Spleen (tissue), 11 donors: ENCODE measurements around the gene MAGI2. TPM values are rescaled to one million over a fixed set of nuclear protein-coding genes. Genes with fewer than 3 reads are reported as not detected.

Experiments
- DNase-seq: peaks from one replicate; pipeline ENCODE4 v3.0.0-alpha.2; 2020
- H3K27ac ChIP-seq, 8 donors: fragments of 200-600 bp; sonication (generic) in 7 of 8; 1 replicate in 4 of 8; 2 replicates in 4 of 8; pipeline versions ENCODE4 v1.5.0 to v1.8.0; 2016 to 2021; ENCODE audit warnings: inconsistent platforms in 4 of 8, mild to moderate bottlenecking in 4 of 8, moderate library complexity in 1 of 8
- H3K27me3 ChIP-seq, 7 donors: fragments of 200-600 bp; sonication (generic) in 6 of 7; replicated peaks in 1 of 7; 1 replicate in 4 of 7; 2 replicates in 3 of 7; pipeline versions ENCODE4 v1.5.0 to v1.8.0; 2016 to 2021; ENCODE audit warnings: inconsistent platforms in 3 of 7, mild to moderate bottlenecking in 1 of 7
- H3K36me3 ChIP-seq, 6 donors: fragments of 200-600 bp; sonication (generic) in 5 of 6; 1 replicate in 4 of 6; 2 replicates in 2 of 6; pipeline versions ENCODE4 v1.5.0 to v1.8.0; 2016 to 2021; ENCODE audit warnings: inconsistent platforms in 2 of 6
- H3K4me1 ChIP-seq, 6 donors: fragments of 200-600 bp; sonication (generic) in 5 of 6; 1 replicate in 3 of 6; 2 replicates in 3 of 6; pipeline versions ENCODE4 v1.5.0 to v1.8.0; 2016 to 2021; ENCODE audit warnings: inconsistent platforms in 3 of 6
- H3K4me3 ChIP-seq, 8 donors: fragments of 200-600 bp; sonication (generic) in 7 of 8; 1 replicate in 4 of 8; 2 replicates in 4 of 8; pipeline versions ENCODE4 v1.5.0 to v1.8.0; 2016 to 2021; ENCODE audit warnings: inconsistent platforms in 4 of 8, mild to moderate bottlenecking in 4 of 8, moderate library complexity in 2 of 8
- H3K9me3 ChIP-seq, 8 donors: fragments of 200-600 bp; sonication (generic) in 7 of 8; 1 replicate in 4 of 8; 2 replicates in 4 of 8; pipeline versions ENCODE4 v1.5.0 to v1.8.0; 2016 to 2021; ENCODE audit warnings: inconsistent platforms in 4 of 8
- CTCF ChIP-seq, 11 experiments: fragments of 200-600 bp in 7 of 11; fragments of 450-650 bp in 4 of 11; sonication (generic) in 4 of 11; IDR thresholded peaks in 8 of 11; conservative IDR thresholded peaks in 3 of 11; 1 replicate in 7 of 11; 2 replicates in 4 of 11; pipeline versions ENCODE4 v1.4.0 to v1.8.0; 2016 to 2021; ENCODE audit warnings: antibody characterized with exemption in 11 of 11, inconsistent platforms in 4 of 11, mild to moderate bottlenecking in 1 of 11
- POLR2A ChIP-seq, 3 donors: fragments of 450-650 bp; IDR thresholded peaks; one replicate each; pipeline ENCODE4 v1.5.1; 2017; ENCODE audit warnings: antibody characterized with exemption in 3 of 3, mild to moderate bottlenecking in 1 of 3
- POLR2AphosphoS5 ChIP-seq, 3 donors: sonication (generic); formaldehyde crosslinking; IDR thresholded peaks; one replicate each; pipeline ENCODE4 v1.5.1; 2017; ENCODE audit warnings: antibody characterized with exemption in 3 of 3
- WGBS, 5 donors: extraction: QIAGEN DNeasy Blood & Tissue Kit in 3 of 5; methylation state at CpG; one replicate each; pipeline versions ENCODE4 v1.1.5 to v1.1.7; 2013 to 2018; 5-methylcytosine and 5-hydroxymethylcytosine counted together
- intact Hi-C: fragments of 100-400 bp; cut with DNase I; formaldehyde crosslinking; loops from one replicate; pipeline ENCODE4 v1.15.0; 2023; ENCODE audit warnings: low total_unique reads
- polyA plus RNA-seq, 3 donors: library from polyadenylated mRNA; stranded (reverse); fragments of 200-250 nt; gene quantifications; one replicate each; pipeline ENCODE4 v1.2.1, GENCODE V29; 2013
- total RNA-seq, 7 donors: library from RNA; depleted of rRNA in 3 of 7; stranded (reverse); fragments of >200 nt in 3 of 7; fragmentation: NEBNext Ultra II Directional in 4 of 7; extraction: Animal tissue kit (Norgen Biotek cat#: 25700) in 4 of 7; gene quantifications; one replicate each; pipeline versions ENCODE4 v1.1.0 to v1.2.1, GENCODE V29; 2016 to 2021
- donor health status: healthy with polysubstance abuse.
- donor health status: DM: no; HTN: no; CAD: no; lungs with moderate emphysema.
- donor health status: DM: no; HTN: no; CAD: no.
- donor health status: Bipolar disorder and iron deficiency.
- donor health status: healthy.
- donor health status: DM: no; HTN: no; CAD: no.
- donor health status: DM: yes; HTN: yes; CAD: no.

Gene MAGI2
- total and polyA plus RNA-seq, 10 donors = 0.74 to 18.1 (median 11.1) TPM

GRCh38 chr7:77995717-77996116 lies 1457.8 kb downstream of the MAGI2 start:
- H3K4me3 ChIP-seq = no peak overlapping the region
- H3K4me1 ChIP-seq = no peaks in the 10 kb centered on the region
- no peak overlapping the region for H3K27ac ChIP-seq
- H3K36me3 ChIP-seq = no peaks in the 10 kb centered on the region
- H3K9me3 ChIP-seq = no peaks in the 10 kb centered on the region
- TF ChIP-seq POLR2AphosphoS5 (IDR thresholded peaks at IDR 0.05) = no peak
- no peak for TF ChIP-seq POLR2A (IDR thresholded peaks at IDR 0.05)
- no peak for TF ChIP-seq CTCF (IDR thresholded peaks at IDR 0.05 in 8 of 11, conservative IDR thresholded peaks at IDR 0.05 in 3 of 11)
- DNase-seq = no peak
- intact Hi-C loops = no loop called here
- 71 to 86% (median 83%) methylated on average over 6 of the region's 6 CpGs for WGBS, 5 donors
- H3K27me3 ChIP-seq = no peaks in the 10 kb centered on the region

- Histone ChIP-seq H3K27me3 (no peaks in the 10 kb centered on the region), H3K4me1 (no peaks in the 10 kb centered on the region), H3K27ac (no peak overlapping the region), H3K9me3 (no peaks in the 10 kb centered on the region), H3K4me3 (no peak overlapping the region), H3K36me3 (no peaks in the 10 kb centered on the region)
- intact Hi-C loops = no loop called here
- no peak for DNase-seq
- TF ChIP-seq POLR2AphosphoS5 (IDR thresholded peaks at IDR 0.05) (no peak), POLR2A (IDR thresholded peaks at IDR 0.05) (no peak), CTCF (IDR thresholded peaks at IDR 0.05 in 8 of 11, conservative IDR thresholded peaks at IDR 0.05 in 3 of 11) (no peak)
- 88 to 97% (median 95%) methylated on average over 3 of the region's 3 CpGs for WGBS, 5 donors
Observed at GRCh38 chr7:77993838-77994237, 1459.6 kb downstream of the MAGI2 start.

GRCh38 chr7:77991656-77992055 lies 1461.8 kb downstream of the MAGI2 start:
- DNase-seq = no peak
- 88 to 98% (median 95%) methylated on average over 4 of the region's 4 CpGs for WGBS, 5 donors
- H3K27ac ChIP-seq = no peak overlapping the region
- no peak overlapping the region for H3K4me3 ChIP-seq
- H3K27me3 ChIP-seq = no peaks in the 10 kb centered on the region
- intact Hi-C loops = no loop called here
- H3K36me3 ChIP-seq = no peaks in the 10 kb centered on the region
- no peaks in the 10 kb centered on the region for H3K4me1 ChIP-seq
- H3K9me3 ChIP-seq = no peaks in the 10 kb centered on the region
- TF ChIP-seq POLR2A (IDR thresholded peaks at IDR 0.05) = no peak

- H3K27me3 ChIP-seq = no peaks in the 10 kb centered on the region
- DNase-seq = no peak
- H3K4me1 ChIP-seq = no peaks in the 10 kb centered on the region
- H3K36me3 ChIP-seq = no peaks in the 10 kb centered on the region
- H3K27ac ChIP-seq = no peak overlapping the region
- H3K4me3 ChIP-seq = no peak overlapping the region
- intact Hi-C loops = no loop called here
- no peaks in the 10 kb centered on the region for H3K9me3 ChIP-seq
- TF ChIP-seq POLR2A (IDR thresholded peaks at IDR 0.05) (no peak), POLR2AphosphoS5 (IDR thresholded peaks at IDR 0.05) (no peak), CTCF (IDR thresholded peaks at IDR 0.05 in 8 of 11, conservative IDR thresholded peaks at IDR 0.05 in 3 of 11) (no peak)
- 77 to 83% (median 81%) methylated on average over 3 to 6 of the region's 6 CpGs for WGBS, 5 donors
Observed at GRCh38 chr7:77989981-77990566, 1463.4 kb downstream of the MAGI2 start.

GRCh38 chr7:77985974-77986339 lies 1467.5 kb downstream of the MAGI2 start:
- Histone ChIP-seq H3K27ac (peak overlapping the region in 5 of 8 donors; percentile 49 to 68 (median 53)), H3K9me3 (no peaks in the 10 kb centered on the region), H3K4me3 (no peak overlapping the region), H3K4me1 (no peaks in the 10 kb centered on the region), H3K27me3 (no peaks in the 10 kb centered on the region), H3K36me3 (no peaks in the 10 kb centered on the region)
- WGBS, 5 donors = 50 to 77% (median 73%) methylated on average over 3 of the region's 3 CpGs
- TF ChIP-seq CTCF (IDR thresholded peaks at IDR 0.05 in 8 of 11, conservative IDR thresholded peaks at IDR 0.05 in 3 of 11) = no peak
- intact Hi-C loops = no loop called here
- DNase-seq = no peak
